Trophoblast cell (in vitro differentiated cells and primary cell): ENCODE measurements around the gene ALG3.

Experiments
- DNase-seq, 2 donors: peaks; one replicate each; pipeline ENCODE4 v3.0.0-alpha.2; 2016
- H2AFZ ChIP-seq: 2 replicates; pipeline ENCODE4 v1.6.1; 2013; ENCODE audit warnings: low read length, moderate library complexity, mild to moderate bottlenecking; ENCODE audit not compliant: insufficient read depth, poor library complexity
- H2AK5ac ChIP-seq: 2 replicates; pipeline ENCODE4 v1.6.1; 2013; ENCODE audit warnings: mild to moderate bottlenecking, low read length
- H2BK120ac ChIP-seq: 2 replicates; pipeline ENCODE4 v1.6.1; 2013; ENCODE audit warnings: low read length, mild to moderate bottlenecking, moderate library complexity; ENCODE audit not compliant: insufficient read depth, poor library complexity
- H2BK12ac ChIP-seq: 2 replicates; pipeline ENCODE4 v1.6.1; 2013; ENCODE audit warnings: mild to moderate bottlenecking, low read length, moderate library complexity
- H2BK5ac ChIP-seq: 2 replicates; pipeline ENCODE4 v1.6.1; 2013; ENCODE audit warnings: low read length, low read depth, moderate library complexity, mild to moderate bottlenecking; ENCODE audit not compliant: poor library complexity
- H3K14ac ChIP-seq: 2 replicates; pipeline ENCODE4 v1.6.1; 2013; ENCODE audit warnings: mild to moderate bottlenecking, low read length
- H3K18ac ChIP-seq: 2 replicates; pipeline ENCODE4 v1.6.1; 2013; ENCODE audit warnings: mild to moderate bottlenecking, low read length
- H3K23ac ChIP-seq: 2 replicates; pipeline ENCODE4 v1.6.1; 2013; ENCODE audit warnings: low read length
- H3K27ac ChIP-seq: 2 replicates; pipeline ENCODE4 v1.5.1; 2013; ENCODE audit warnings: low read depth, mild to moderate bottlenecking, inconsistent platforms, low read length, moderate library complexity
- H3K27me3 ChIP-seq: 2 replicates; pipeline ENCODE4 v1.6.1; 2013; ENCODE audit warnings: inconsistent platforms, mild to moderate bottlenecking, low read length, moderate library complexity; ENCODE audit not compliant: insufficient read depth
- H3K36me3 ChIP-seq, 2 experiments: 1 replicate in 1 of 2; 2 replicates in 1 of 2; pipeline ENCODE4 v1.6.1; 2013; ENCODE audit warnings: low read length in 2 of 2, mild to moderate bottlenecking in 2 of 2, moderate library complexity in 1 of 2; ENCODE audit not compliant: insufficient read depth in 2 of 2, control insufficient read depth in 1 of 2
- H3K4ac ChIP-seq: 2 replicates; pipeline ENCODE4 v1.6.1; 2013; ENCODE audit warnings: low read depth, mild to moderate bottlenecking, low read length, moderate library complexity
- H3K4me1 ChIP-seq, 2 experiments: 1 replicate in 1 of 2; 2 replicates in 1 of 2; pipeline ENCODE4 v1.6.1; 2013; ENCODE audit warnings: low read length in 2 of 2, mild to moderate bottlenecking in 2 of 2, moderate library complexity in 1 of 2; ENCODE audit not compliant: insufficient read depth in 2 of 2, control insufficient read depth in 1 of 2
- H3K4me2 ChIP-seq: 2 replicates; pipeline ENCODE4 v1.6.1; 2013; ENCODE audit warnings: inconsistent platforms, mild to moderate bottlenecking, low read length, moderate library complexity
- H3K4me3 ChIP-seq: 2 replicates; pipeline ENCODE4 v1.5.1; 2013; ENCODE audit warnings: mild to moderate bottlenecking, low read depth, low read length, inconsistent platforms
- H3K79me1 ChIP-seq: one replicate; pipeline ENCODE4 v1.6.1; 2013; ENCODE audit warnings: low read length
- H3K79me2 ChIP-seq: 2 replicates; pipeline ENCODE4 v1.6.1; 2013; ENCODE audit warnings: low read length, mild to moderate bottlenecking; ENCODE audit not compliant: control insufficient read depth, insufficient read depth, poor library complexity
- H3K9ac ChIP-seq: 2 replicates; pipeline ENCODE4 v1.6.1; 2013; ENCODE audit warnings: mild to moderate bottlenecking, low read length
- H3K9me3 ChIP-seq: 2 replicates; pipeline ENCODE4 v1.6.1; 2013; ENCODE audit warnings: low read depth, mild to moderate bottlenecking, control low read depth, inconsistent platforms, low read length; ENCODE audit not compliant: insufficient read depth
- H4K12ac ChIP-seq: 2 replicates; pipeline ENCODE4 v1.6.1; 2013; ENCODE audit warnings: low read depth, mild to moderate bottlenecking, low read length, moderate library complexity
- H4K8ac ChIP-seq: 2 replicates; pipeline ENCODE4 v1.6.1; 2013; ENCODE audit warnings: low read depth, mild to moderate bottlenecking, low read length, moderate library complexity
- H4K91ac ChIP-seq: one replicate; pipeline ENCODE4 v1.6.1; 2013; ENCODE audit warnings: low read depth, mild to moderate bottlenecking, low read length, moderate library complexity
- WGBS: extraction: QIAGEN DNeasy Blood & Tissue Kit; methylation state at CpG from one replicate; pipeline ENCODE4 v1.1.7; 2013; ENCODE audit warnings: missing lambda C conversion rate; ENCODE audit not compliant: insufficient read length, insufficient coverage; ENCODE audit errors: extremely low coverage; 5-methylcytosine and 5-hydroxymethylcytosine counted together

The ALG3 gene

GRCh38 chr3:184236033-184236410 is 12.7 kb downstream of the ALG3 start:
- H4K8ac ChIP-seq = no peak overlapping the region
- no peak for DNase-seq
- H2AK5ac ChIP-seq = no peak overlapping the region
- no peak overlapping the region for H2BK120ac ChIP-seq
- H3K9me3 ChIP-seq = no peaks in the 10 kb centered on the region
- no peak overlapping the region for H3K18ac ChIP-seq
- no peak overlapping the region for H3K4ac ChIP-seq
- no peak overlapping the region for H2AFZ ChIP-seq
- no peak overlapping the region for H2BK12ac ChIP-seq
- no peak overlapping the region for H2BK5ac ChIP-seq
- H4K12ac ChIP-seq = no peak overlapping the region
- no peak overlapping the region for H4K91ac ChIP-seq
- H3K79me2 ChIP-seq = no peaks in the 10 kb centered on the region
- H3K4me1 ChIP-seq = no peaks in the 10 kb centered on the region
- H3K36me3 ChIP-seq = no peaks in the 10 kb centered on the region
- no peak overlapping the region for H3K27ac ChIP-seq
- no peak overlapping the region for H3K9ac ChIP-seq
- no CpG with 5 or more reads among the region's 14 CpGs for WGBS
- H3K14ac ChIP-seq = no peak overlapping the region
- H3K23ac ChIP-seq = no peak overlapping the region
- no peaks in the 10 kb centered on the region for H3K79me1 ChIP-seq
- H3K4me2 ChIP-seq = no peak overlapping the region
- H3K4me3 ChIP-seq = no peak overlapping the region
- peaks cover 19% of the 10 kb centered on the region for H3K27me3 ChIP-seq

GRCh38 chr3:184235381-184236032 is 13.3 kb downstream of the ALG3 start:
- Histone ChIP-seq H2AFZ (no peak overlapping the region), H4K8ac (no peak overlapping the region), H3K27ac (no peak overlapping the region), H3K79me2 (no peaks in the 10 kb centered on the region), H3K18ac (no peak overlapping the region), H3K9ac (no peak overlapping the region), H2AK5ac (no peak overlapping the region), H3K79me1 (no peaks in the 10 kb centered on the region), H2BK120ac (no peak overlapping the region), H4K12ac (no peak overlapping the region), H3K36me3 (no peaks in the 10 kb centered on the region), H3K4me1 (no peaks in the 10 kb centered on the region), H2BK5ac (no peak overlapping the region), H3K14ac (no peak overlapping the region), H3K4me2 (no peak overlapping the region), H3K4ac (no peak overlapping the region), H3K9me3 (no peaks in the 10 kb centered on the region), H3K27me3 (peaks cover 24% of the 10 kb centered on the region), H4K91ac (no peak overlapping the region), H3K23ac (no peak overlapping the region), H3K4me3 (no peak overlapping the region), H2BK12ac (no peak overlapping the region)
- no CpG with 5 or more reads among the region's 4 CpGs for WGBS
- DNase-seq = no peak

GRCh38 chr3:184234671-184235380 is 13.9 kb downstream of the ALG3 start:
- Histone ChIP-seq H2AFZ (no peak overlapping the region), H3K9me3 (peaks cover 2% of the 10 kb centered on the region), H2BK12ac (no peak overlapping the region), H3K79me2 (no peaks in the 10 kb centered on the region), H4K91ac (no peak overlapping the region), H2BK5ac (no peak overlapping the region), H3K4ac (no peak overlapping the region), H3K79me1 (no peaks in the 10 kb centered on the region), H3K4me2 (no peak overlapping the region), H4K8ac (no peak overlapping the region), H3K36me3 (no peaks in the 10 kb centered on the region), H3K23ac (no peak overlapping the region), H3K27me3 (peaks cover 31% of the 10 kb centered on the region), H4K12ac (no peak overlapping the region), H3K27ac (no peak overlapping the region), H3K4me1 (peaks cover 3% of the 10 kb centered on the region in 2 experiments), H3K4me3 (no peak overlapping the region), H2BK120ac (no peak overlapping the region), H3K14ac (no peak overlapping the region), H3K18ac (no peak overlapping the region), H3K9ac (no peak overlapping the region), H2AK5ac (no peak overlapping the region)
- WGBS = no CpG with 5 or more reads among the region's 19 CpGs
- no peak for DNase-seq

- Histone ChIP-seq H3K79me2 (no peaks in the 10 kb centered on the region), H3K18ac (no peak overlapping the region), H2BK120ac (no peak overlapping the region), H3K27ac (no peak overlapping the region), H2AK5ac (no peak overlapping the region), H3K14ac (no peak overlapping the region), H3K4me2 (no peak overlapping the region), H4K91ac (no peak overlapping the region), H2BK12ac (no peak overlapping the region), H4K12ac (no peak overlapping the region), H4K8ac (no peak overlapping the region), H3K9ac (no peak overlapping the region), H3K36me3 (no peaks in the 10 kb centered on the region), H3K27me3 (peaks cover 36% of the 10 kb centered on the region), H3K4me1 (peaks cover 6% of the 10 kb centered on the region in 2 experiments), H3K4me3 (no peak overlapping the region), H2BK5ac (no peak overlapping the region), H3K79me1 (no peaks in the 10 kb centered on the region), H3K9me3 (peaks cover 2% of the 10 kb centered on the region), H3K23ac (no peak overlapping the region), H2AFZ (no peak overlapping the region), H3K4ac (no peak overlapping the region)
- DNase-seq = no peak
- WGBS = no CpG with 5 or more reads among the region's 4 CpGs
Measured at GRCh38 chr3:184234224-184234623, 14.5 kb downstream of the ALG3 start.
